ENCODE results near the gene TANC1.

- no peak for TF ChIP-seq POLR2A (IDR thresholded peaks at IDR 0.05)
- TF ChIP-seq, protein P1, sequence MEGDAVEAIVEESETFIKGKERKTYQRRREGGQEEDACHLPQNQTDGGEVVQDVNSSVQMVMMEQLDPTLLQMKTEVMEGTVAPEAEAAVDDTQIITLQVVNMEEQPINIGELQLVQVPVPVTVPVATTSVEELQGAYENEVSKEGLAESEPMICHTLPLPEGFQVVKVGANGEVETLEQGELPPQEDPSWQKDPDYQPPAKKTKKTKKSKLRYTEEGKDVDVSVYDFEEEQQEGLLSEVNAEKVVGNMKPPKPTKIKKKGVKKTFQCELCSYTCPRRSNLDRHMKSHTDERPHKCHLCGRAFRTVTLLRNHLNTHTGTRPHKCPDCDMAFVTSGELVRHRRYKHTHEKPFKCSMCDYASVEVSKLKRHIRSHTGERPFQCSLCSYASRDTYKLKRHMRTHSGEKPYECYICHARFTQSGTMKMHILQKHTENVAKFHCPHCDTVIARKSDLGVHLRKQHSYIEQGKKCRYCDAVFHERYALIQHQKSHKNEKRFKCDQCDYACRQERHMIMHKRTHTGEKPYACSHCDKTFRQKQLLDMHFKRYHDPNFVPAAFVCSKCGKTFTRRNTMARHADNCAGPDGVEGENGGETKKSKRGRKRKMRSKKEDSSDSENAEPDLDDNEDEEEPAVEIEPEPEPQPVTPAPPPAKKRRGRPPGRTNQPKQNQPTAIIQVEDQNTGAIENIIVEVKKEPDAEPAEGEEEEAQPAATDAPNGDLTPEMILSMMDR (IDR thresholded peaks at IDR 0.05): no peak
Observed at GRCh38 chr2:158940356-158940755, 28.1 kb upstream of the TANC1 start.

All from sigmoid colon (tissue), 3 donors.